ENCODE data around the gene SPIN1.

- TF ChIP-seq EZH2phosphoT487 (IDR thresholded peaks at IDR 0.05; ENCODE audit: unreplicated experiment), result no peak
- TF ChIP-seq REST (IDR thresholded peaks at IDR 0.05; ENCODE audit: unreplicated experiment), result no peak
- TF ChIP-seq CTCF (conservative IDR thresholded peaks at IDR 0.05; ENCODE audit: low read depth in 2 of 2), result no peak
- no peak for TF ChIP-seq EZH2 (IDR thresholded peaks at IDR 0.05; ENCODE audit: low read depth, unreplicated experiment)
Measured at GRCh38 chr9:88370346-88370745, 17.9 kb upstream of the SPIN1 start.
